ENCODE measurements around the gene TJP1.

GRCh38 chr15:29680465-29681165 lies 141.7 kb downstream of the TJP1 start:
- TF ChIP-seq ZNF629 (tag by site-specific recombination; IDR thresholded peaks at IDR 0.05): no peak
- TF ChIP-seq, protein P1, sequence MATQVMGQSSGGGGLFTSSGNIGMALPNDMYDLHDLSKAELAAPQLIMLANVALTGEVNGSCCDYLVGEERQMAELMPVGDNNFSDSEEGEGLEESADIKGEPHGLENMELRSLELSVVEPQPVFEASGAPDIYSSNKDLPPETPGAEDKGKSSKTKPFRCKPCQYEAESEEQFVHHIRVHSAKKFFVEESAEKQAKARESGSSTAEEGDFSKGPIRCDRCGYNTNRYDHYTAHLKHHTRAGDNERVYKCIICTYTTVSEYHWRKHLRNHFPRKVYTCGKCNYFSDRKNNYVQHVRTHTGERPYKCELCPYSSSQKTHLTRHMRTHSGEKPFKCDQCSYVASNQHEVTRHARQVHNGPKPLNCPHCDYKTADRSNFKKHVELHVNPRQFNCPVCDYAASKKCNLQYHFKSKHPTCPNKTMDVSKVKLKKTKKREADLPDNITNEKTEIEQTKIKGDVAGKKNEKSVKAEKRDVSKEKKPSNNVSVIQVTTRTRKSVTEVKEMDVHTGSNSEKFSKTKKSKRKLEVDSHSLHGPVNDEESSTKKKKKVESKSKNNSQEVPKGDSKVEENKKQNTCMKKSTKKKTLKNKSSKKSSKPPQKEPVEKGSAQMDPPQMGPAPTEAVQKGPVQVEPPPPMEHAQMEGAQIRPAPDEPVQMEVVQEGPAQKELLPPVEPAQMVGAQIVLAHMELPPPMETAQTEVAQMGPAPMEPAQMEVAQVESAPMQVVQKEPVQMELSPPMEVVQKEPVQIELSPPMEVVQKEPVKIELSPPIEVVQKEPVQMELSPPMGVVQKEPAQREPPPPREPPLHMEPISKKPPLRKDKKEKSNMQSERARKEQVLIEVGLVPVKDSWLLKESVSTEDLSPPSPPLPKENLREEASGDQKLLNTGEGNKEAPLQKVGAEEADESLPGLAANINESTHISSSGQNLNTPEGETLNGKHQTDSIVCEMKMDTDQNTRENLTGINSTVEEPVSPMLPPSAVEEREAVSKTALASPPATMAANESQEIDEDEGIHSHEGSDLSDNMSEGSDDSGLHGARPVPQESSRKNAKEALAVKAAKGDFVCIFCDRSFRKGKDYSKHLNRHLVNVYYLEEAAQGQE (tag by site-specific recombination; IDR thresholded peaks at IDR 0.05): no peak
